ENCODE results near the gene NDC80.

NDC80 gene

DNA sequence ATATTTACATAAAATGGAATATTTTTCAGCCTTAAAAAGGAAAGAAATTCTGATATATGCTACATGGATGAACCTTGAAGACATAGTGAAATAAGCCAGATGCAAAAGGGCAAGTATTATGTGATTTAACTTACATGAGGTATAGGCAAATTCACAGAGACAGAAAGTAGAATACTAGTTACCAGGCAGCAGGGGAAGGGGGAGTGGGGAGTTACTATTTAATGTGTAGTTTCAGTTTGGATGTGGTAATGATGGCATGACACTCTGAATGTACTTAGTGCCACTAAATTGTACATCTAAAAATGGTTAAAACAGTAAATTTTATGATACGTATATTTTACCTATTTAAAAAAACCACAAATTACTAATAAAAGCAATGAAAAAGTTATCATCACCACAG, 12.1 kb upstream of the NDC80 start:
- no peak for DNase-seq (ENCODE audit: low spot score)

DNA sequence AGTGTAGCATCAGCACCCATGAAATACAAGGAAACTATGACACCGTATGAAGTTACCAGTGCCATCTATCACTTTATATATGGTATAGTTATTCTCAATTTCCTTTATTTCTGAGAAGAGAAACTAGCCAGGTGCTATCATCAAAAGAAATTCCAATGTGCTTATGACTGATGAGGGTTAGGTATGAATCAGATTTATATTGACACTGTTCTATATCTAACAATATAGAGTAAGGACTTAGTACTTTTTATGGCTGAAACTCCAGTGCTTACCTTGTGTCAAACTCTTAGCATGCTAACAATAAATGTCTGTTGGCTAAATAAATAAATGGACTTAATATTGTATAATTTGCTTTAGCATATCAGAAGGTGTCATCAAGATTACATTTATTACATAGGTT, 7.0 kb upstream of the NDC80 start:
- no peak for DNase-seq (ENCODE audit: low spot score)

DNA sequence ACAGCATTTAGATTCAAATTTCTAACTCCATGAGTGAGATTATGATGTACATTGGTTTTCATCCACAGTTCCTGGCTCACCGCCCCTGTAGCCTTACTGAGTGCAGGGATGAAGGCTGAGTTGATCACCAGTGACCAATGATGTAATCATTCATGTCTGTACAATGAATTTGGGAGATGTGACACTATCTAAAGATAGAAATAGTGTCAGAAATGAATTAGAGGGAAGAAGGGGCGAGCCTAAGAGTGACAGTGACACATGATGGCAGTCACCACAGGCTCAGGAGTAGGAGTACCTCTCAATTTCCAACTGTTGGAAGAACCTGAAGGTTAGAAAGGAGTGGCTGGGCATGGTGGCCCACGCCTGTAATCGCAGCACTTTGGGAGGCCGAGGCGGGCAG, 3.2 kb upstream of the NDC80 start:
- DNase-seq (ENCODE audit: low spot score), result no peak

DNA sequence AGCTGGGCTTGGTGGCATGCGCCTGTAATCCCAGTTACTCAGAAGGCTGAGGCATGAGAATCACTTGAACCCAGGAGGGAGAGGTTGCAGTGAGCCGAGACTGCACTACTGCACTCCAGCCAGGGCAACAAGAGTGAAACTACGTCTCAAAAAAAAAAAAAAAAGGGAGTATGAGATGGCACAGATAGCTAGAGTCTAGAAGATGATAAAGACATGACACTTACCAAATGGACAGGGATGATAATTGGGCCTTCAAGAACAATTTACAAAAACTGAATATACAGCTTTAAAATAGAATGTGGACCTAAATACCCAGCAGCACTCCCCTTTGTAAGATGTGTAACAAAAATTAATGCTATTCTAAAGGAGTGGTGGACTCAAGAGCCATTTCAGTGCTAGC, 2.8 kb upstream of the NDC80 start:
- DNase-seq (ENCODE audit: low spot score), result no peak

DNA sequence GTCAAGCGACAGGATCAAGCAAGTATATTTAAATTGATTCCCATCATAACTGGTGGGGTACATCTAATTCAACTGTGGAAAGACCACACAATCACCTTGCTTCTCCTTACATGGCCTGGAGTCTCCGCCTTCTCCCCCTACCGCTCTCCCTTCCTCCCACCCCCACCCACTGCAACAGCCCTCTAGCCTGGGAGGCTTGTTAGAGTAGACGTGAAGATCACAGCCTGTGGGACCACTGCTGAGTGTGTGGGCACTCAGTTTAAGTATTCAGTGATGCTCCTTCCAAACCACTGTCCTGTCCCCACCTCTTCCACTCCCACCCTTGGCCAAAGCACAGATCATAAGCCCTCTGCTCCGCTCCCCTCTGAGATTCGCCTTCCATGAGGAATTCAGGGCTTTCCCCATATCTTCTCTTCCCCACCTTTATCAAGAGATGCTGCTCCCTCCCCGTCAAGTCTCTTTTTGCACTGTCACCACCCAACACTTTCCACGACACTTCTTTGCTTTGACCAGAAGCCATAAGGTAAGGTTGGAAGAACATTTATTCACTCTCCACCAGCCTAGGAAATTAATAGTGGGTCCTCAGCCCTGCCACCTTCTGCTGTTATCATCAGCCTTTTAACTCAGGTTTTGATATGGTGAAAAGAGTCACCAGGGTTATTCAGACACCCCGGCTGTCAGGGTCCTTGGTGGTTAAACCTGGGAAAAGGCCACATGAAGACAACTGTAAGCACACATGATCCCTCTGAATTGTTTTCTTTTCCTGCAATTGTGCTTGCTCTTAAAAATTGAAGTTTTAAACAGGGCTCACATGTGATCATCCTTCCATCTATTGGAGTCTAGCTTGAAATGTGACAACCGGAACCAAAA, 1.8 kb upstream of the NDC80 start:
- DNase-seq (ENCODE audit: low spot score), result no peak

DNA sequence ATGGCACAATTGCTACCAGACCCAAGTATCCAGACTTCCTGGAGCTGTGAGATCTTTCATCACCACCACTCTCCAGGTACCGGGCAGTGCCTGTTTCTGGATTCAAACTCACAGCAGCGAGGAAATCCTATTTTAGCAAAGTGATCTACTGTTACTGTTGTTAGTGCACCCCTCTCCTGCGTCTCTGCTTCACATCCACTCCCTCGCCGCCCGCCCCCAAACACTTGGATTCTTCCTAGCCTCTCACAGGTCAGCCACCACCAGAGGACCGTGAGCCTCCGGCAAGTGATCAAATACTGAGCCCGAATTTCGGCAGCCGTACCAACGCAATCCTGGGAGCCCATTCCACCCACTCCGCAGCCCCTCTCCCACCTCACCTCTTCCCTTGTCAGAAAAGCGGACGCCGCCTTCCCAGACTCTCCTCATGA, 571 bp upstream of the NDC80 start:
- peak; percentile 72 for DNase-seq (ENCODE audit: low spot score)

DNA sequence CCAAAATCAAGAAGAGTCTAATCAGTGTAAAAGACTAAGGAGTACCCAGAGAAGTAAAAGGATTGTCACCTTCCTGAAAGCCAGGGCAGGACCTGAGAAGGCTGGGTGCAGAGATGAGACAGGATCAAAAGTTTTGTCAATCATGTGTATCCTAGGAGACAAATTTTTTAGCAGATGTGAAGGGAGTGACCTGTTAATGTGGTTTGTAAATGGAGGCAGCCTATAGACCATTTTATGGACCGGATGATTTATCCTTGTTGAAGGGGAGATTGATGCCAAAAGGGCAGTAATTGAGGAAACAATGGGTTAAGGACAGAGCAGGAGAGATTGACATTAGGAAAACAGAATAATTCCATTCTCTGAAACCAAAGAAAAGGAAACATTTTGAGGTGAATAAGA, 813 bp downstream of the NDC80 start:
- no peak for DNase-seq (ENCODE audit: low spot score)

DNA sequence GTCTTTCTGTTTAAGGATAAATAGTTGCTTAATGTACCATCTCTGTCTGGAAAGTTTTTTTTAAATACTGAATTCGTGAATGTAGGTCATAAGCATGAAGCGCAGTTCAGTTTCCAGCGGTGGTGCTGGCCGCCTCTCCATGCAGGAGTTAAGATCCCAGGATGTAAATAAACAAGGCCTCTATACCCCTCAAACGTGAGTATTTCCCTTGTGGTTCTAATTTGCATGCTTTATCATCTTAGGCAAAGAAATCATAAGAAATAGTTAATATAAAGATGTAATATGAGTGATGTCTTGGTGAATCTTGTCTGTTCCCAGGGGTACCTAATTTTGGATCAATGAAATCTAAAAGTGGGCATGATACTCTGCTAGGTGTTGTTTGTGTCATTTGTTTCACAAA, 1.5 kb downstream of the NDC80 start:
- DNase-seq (ENCODE audit: low spot score), result no peak

DNA sequence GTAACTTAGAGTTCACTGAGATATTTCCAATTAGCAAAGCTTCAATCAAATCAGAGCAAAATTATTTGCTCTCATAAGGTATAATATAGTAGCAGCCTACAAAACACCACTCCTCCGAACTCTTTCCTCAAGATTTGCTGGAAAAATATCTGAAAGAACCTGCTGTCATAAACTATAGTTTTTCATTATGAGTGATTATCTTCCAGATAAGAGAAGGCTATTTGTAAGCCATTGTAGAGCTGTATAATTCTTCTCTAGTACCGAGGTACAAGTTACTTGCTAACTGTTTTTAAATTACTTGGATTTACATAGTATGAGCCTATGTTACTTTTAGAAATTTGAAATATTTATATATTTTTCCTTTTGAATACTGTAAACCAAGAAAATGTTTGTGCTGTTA, 2.1 kb downstream of the NDC80 start:
- no peak for DNase-seq (ENCODE audit: low spot score)

DNA sequence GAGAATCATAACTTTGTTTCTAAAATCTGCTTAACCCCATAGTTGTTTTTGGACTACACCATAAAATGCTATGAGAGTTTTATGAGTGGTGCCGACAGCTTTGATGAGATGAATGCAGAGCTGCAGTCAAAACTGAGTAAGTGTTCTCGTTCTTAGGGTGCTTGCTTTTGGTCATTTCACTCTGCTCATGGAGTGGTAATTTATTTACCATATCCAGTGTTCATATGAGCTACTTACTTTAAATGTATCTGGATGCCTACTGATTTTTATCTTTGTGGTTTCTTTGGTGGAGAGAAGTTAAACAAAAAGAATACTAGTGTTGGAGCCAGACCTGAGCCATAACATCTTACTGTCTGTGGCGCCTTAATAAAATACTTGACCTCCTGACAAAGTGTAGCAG, 16.4 kb downstream of the NDC80 start:
- DNase-seq (ENCODE audit: low spot score), result no peak

DNA sequence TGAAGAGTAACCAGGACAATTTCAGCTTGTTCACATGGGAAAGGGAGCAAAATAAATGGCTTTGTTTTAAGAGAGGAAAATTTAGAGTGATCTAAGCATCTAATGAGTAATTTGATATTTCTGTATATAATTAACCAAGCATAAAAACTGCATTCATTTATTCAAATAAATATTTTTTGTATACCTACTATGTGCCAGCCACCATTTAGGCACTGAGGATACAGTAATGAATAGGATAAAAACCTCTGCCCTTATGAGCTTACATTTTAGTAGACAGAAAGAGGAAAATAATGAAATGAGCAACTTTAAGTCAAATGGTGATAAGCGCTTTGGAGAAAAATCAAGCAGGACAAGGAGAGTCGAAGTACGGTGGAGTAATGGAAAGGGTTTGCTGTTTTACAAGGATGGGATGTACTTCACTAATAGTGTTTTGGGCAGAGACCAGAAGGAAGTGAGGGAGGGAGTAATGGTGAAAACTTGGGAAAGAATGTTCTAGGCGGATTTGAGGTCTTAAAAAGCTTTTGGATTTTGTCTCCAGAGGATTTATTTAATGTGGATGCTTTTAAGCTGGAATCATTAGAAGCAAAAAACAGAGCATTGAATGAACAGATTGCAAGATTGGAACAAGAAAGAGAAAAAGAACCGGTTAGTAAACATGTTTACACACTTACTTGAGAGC, 17.4 kb downstream of the NDC80 start:
- DNase-seq (ENCODE audit: low spot score), result no peak

DNA sequence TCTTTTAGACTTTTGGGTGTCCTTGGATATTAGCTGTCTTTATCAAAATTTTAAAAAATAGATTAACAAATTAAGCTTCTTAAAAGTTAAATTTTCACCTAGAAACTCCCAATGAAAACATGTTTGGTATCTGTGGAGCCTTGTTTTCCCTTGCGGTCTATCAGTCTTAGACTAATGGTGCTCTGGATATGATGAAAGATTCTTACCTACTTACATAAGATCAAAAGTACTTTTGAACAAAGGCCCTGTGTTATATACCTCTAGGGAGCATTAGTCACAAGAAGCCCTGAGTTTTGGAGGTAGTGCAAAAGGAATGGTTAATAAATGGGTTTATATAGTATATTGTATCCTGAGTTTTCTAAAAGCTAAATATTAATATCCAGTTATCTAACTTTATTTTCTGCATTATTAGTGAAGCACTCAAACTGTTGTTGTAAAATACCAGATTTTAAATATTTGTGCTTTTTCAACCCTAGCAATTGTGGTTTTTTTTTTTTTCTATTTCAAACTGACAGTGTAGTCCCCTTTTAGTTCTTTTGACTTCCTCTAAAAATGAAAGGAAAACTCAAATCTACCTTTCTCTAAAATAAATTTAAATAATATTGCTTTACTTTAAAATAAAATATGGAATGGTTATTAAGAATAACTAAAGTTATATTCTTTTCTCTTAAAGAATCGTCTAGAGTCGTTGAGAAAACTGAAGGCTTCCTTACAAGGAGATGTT, 18.1 kb downstream of the NDC80 start:
- no peak for DNase-seq (ENCODE audit: low spot score)

DNA sequence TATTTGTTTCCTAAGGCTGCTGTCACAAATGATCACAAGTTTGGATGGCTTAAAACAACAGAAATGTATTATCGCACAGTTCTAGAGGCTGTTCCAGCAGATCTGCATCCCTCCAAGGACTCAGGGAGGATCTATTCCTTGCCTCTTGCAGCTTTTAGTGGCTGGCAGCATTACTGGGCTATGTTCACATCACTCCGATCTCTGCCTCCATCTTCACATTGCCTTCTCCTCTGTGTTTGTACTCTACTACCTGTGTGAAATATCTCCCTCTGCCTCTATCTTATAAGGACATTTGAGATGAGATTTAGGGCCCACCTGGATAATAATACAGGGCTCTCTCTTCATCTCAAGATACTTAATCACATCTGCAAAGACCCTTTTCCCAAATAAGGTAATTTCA, 18.9 kb downstream of the NDC80 start:
- DNase-seq (ENCODE audit: low spot score), result no peak

DNA sequence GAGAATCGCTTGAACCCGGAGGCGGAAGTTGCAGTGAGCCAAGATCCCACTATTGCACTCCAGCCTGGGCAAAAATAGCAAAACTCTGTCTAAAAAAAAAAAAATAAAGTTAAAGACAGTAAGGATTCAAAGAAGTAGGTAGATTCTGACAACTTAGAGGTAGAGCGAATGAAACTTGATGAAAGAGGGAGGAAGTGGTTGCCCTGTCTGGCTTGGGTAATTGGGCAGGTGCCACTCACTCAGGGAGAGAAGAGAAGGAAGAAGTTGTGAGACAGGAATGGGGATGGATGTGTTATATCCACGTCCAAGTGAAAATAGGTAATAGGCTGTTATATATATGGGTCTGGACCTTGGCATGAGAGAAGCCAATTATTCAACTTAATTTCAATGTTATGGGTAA, 26.3 kb downstream of the NDC80 start:
- DNase-seq (ENCODE audit: low spot score), result no peak

DNA sequence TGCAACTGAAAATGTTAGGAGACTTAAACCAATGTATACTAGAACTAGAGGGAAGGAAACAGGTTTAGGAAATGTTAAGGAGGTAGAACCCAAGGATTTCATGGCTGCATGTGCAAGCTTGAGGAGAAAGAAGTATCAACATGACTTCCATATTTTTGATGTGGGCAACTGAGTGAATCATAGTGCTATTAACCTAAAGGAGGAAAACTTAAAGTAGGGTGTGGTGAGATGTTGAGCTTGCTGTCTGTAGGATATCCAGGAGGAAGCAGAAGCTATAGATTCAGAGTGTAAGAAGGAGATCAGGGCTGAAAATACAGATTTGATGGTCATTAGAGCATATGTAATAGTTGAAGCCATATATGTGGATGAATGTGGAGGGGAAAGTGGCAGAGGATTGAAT, 31.5 kb downstream of the NDC80 start:
- DNase-seq (ENCODE audit: low spot score), result no peak

DNA sequence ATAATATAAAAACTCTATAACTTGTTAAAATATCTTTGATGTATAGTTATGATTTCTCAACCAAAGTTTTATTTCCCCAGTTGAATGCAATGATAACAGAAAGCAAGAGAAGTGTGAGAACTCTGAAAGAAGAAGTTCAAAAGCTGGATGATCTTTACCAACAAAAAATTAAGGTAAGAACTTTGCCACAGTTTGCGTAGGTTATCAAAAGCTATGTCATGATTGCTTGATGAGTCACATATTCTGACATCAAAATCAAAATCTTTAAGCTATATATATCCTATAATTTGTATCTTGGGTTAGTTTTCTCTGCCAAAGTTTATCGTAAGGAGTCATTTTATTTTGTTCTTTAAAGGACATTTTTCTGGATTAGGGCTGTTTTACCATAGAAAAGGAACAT, 35.0 kb downstream of the NDC80 start:
- no peak for DNase-seq (ENCODE audit: low spot score)

DNA sequence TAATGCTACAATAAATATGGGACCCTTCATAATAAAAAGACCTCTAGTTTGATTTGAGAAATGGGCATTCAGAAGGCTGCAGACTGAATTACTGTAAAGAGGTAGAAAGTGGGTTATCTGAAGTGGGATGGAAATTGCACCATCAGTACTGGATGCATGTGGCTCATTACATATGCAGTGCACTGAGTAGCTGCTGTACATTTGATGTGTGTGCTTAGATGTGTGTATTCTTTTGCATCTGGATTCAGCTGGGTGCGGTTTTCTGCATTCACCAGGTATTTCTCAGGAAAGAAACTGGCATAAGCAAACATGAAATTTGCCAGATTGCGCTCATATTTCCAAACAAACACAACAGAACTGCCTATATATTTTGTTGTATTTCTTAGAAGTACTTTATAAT, 38.2 kb downstream of the NDC80 start:
- no peak for DNase-seq (ENCODE audit: low spot score)

DNA sequence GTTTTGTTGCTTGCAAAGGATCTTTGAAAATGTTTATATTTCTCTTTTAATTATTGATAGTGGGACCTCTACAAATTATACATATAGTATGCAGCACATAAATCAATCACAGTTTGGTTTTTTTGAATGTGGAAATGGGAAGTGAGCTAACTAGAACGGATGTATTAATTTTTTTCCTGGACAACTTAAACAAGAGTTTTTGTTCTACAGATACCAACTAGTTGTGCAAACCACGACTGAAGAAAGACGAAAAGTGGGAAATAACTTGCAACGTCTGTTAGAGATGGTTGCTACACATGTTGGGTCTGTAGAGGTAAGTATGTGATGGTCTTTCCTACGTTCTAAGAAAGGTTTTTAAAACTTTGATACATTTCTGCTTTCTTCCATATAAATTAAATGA, 39.2 kb downstream of the NDC80 start:
- no peak for DNase-seq (ENCODE audit: low spot score)

DNA sequence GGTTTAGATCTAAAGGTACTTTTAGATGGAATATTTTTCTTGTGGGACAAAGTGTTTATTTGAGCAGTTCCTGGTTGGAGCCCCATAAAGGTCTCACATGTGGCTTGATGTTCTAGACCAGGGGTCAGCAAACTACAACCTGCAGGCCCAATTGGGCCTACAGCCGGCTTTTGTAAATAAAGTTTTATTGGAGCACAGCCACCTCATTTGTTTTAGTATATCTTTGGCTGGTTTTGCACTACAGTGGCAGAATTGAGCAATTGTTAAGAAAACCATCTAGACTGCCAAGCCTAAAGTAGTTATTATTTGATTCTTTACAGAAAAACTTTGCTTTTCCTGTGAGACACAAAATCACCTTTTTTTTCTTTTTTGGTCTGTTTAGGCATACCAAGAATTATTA, 41.6 kb downstream of the NDC80 start:
- no peak for DNase-seq (ENCODE audit: low spot score)

DNA sequence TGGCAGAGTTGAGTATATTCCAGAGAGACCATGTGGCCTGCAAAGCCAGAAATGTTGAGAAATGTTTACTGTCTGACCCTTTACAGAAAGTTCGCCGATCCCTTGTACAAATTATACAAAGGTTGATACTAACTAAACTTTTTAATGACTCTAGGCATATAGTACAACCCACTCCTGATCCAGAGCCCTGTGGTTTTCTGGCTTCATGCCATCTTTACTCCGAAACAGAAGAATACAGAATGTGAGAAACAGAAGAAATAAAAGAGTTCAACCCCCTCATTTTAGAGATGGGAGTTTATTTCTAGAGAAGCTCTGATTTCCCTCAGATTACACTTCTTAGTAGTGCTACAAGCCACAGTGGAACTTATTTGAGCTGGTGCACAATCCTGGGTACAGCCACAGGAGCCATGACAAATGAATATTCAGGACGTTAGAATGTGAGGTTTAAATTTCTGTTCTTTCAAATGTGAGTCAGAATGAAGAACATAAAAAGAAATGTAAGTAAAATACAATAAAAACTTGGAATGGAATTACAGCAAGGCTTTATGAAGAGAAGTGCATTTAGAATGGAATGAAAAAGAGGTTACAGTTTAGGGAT, 46.1 kb downstream of the NDC80 start:
- DNase-seq (ENCODE audit: low spot score), result no peak

DNA sequence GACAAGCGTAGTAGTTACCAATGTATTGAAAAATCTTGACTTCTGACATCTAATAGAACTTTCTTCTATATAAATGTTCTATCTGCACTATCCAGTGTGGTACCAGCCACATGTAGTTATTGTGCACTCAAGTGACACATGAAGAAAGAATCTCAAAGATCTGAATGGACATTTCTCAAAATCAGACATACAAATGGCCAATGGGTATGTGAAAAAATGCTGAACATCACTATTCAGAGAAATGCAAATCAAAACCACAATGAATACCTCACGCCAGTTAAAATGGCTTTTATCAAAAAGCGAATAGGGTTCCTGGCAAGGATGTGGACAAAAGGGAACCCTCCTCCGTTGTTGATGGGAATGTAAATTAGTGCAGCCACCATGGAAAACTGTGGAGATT, 46.7 kb downstream of the NDC80 start:
- no peak for DNase-seq (ENCODE audit: low spot score)

DNA sequence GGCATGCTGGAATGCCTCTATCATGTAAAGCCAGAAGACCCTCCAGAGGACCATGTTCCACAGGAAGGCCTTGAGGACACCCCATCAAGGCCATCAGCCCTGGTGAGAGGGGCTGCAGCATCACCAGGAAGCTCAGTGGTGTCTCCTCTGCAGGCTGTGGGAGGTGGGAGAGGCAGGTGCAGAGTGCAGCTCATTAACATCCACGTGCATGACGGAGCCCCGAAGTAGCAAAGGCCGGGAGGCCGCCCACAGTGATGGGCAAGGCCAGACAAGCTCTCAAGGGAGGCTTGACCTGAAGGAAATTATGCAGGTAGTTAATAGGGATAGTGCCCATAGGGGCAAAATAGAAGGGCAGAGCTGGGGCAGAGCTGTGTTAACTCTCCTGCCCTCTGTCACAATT, 53.9 kb downstream of the NDC80 start:
- DNase-seq (ENCODE audit: low spot score), result no peak

DNA sequence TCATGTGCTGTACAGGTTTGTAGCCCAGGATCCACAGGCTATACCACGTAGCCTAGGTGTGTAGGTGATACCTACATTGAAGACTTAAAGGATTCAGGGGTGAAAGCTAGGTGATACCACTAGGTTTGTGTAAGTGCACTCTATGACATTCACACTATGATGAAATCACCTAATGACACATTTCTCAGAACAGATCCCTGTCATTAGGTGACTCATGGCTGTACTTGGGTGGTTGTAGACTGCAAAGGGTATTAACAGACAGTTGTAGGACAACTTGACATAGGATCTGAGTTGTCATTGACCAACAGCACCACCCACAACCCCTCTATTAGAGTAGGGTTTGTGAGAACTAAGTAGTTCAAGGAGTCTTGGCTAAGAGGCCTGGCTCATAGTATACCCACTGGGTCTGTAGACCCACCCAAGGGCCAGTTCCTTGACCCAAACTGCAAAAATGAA, 56.5 kb downstream of the NDC80 start:
- no peak for DNase-seq (ENCODE audit: low spot score)

Measured in hepatic stellate cell (primary cell).